Measurements from ENCODE around the gene PGAP3.

Gene PGAP3

DNA sequence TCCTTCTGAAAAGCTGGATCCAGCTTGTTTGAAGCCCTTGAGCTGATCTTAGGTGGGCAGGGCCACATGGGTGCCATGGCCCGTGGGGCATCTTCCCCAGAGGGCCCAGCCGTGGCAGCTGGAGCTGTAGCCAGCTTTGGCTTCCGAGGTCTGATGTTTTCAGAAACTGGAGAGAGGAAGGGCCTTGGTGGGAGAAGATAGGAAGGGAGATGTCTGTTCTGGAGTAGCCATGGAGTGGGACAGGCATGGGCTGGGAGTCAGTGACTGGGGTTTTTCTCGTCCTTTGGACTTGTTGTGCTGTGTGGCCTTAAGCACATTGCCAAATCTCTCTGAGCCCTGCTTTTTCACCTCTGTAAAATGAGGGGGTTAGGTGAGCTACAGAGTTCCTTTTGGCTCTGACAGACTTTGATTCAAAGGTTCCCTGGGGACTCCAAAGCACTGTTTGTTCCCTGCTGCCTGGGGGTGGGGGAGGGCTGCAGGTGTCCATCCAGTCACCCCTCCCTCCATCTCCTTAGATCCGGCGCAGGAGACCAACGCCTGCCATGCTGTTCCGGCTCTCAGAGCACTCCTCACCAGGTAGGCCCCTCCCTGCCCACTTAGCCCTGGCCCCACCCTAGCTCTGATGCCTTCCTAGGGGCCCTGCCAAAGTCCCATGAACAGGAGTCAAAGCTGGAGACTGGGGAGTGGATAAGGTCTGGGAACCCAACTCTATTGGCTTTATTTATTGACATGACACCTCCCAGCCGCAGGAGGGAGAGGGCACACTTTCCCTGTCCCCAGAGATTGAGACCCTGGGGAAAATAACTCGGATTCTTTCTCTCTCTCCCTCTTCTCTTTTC, 59.0 kb downstream of the PGAP3 start:
- DNase-seq (ENCODE audit: extremely low read depth, low read depth) = no peak

GRCh38 chr17:39627712-39628516, 59.9 kb downstream of the PGAP3 start:
- DNase-seq (ENCODE audit: extremely low read depth, low read depth) = no peak
- TF ChIP-seq, protein P1, sequence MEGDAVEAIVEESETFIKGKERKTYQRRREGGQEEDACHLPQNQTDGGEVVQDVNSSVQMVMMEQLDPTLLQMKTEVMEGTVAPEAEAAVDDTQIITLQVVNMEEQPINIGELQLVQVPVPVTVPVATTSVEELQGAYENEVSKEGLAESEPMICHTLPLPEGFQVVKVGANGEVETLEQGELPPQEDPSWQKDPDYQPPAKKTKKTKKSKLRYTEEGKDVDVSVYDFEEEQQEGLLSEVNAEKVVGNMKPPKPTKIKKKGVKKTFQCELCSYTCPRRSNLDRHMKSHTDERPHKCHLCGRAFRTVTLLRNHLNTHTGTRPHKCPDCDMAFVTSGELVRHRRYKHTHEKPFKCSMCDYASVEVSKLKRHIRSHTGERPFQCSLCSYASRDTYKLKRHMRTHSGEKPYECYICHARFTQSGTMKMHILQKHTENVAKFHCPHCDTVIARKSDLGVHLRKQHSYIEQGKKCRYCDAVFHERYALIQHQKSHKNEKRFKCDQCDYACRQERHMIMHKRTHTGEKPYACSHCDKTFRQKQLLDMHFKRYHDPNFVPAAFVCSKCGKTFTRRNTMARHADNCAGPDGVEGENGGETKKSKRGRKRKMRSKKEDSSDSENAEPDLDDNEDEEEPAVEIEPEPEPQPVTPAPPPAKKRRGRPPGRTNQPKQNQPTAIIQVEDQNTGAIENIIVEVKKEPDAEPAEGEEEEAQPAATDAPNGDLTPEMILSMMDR (IDR thresholded peaks at IDR 0.05; ENCODE audit: low read depth, low read length) = no peak

More for the DNA sequence above, 59.0 kb downstream of the PGAP3 start:
- TF ChIP-seq, protein P1 (IDR thresholded peaks at IDR 0.05; ENCODE audit: low read depth, low read length) = no peak

DNA sequence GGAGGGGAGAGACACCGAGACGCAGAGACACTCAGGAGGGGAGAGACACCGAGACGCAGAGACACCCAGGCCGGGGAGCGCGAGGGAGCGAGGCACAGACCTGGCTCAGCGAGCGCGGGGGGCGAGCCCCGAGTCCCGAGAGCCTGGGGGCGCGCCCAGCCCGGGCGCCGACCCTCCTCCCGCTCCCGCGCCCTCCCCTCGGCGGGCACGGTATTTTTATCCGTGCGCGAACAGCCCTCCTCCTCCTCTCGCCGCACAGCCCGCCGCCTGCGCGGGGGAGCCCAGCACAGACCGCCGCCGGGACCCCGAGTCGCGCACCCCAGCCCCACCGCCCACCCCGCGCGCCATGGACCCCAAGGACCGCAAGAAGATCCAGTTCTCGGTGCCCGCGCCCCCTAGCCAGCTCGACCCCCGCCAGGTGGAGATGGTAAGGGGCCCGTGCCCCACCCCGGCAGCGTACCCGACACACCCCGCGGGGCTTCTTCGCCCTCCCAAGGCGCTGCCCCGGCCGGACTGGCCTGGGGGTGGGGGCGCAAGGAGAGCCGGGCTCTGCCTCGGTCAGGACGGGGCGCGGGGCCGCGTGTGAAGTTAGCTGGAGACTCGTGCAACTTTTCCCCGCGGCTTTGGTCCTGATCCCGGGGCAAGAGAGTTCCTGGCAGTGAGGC, 60.7 kb downstream of the PGAP3 start:
- TF ChIP-seq, protein P1 (IDR thresholded peaks at IDR 0.05; ENCODE audit: low read depth, low read length) = no peak
- DNase-seq (ENCODE audit: extremely low read depth, low read depth) = no peak

- TF ChIP-seq, protein P1 (IDR thresholded peaks at IDR 0.05; ENCODE audit: low read depth, low read length) = no peak
- no peak for DNase-seq (ENCODE audit: extremely low read depth, low read depth)
Measured at GRCh38 chr17:39626171-39627046, 61.4 kb downstream of the PGAP3 start, which contains the start of gene PPP1R1B. Gene PPP1R1B (plus strand): TSS chr17:39626952. CDS start chr17:39627393, 441 bp downstream.

DNA sequence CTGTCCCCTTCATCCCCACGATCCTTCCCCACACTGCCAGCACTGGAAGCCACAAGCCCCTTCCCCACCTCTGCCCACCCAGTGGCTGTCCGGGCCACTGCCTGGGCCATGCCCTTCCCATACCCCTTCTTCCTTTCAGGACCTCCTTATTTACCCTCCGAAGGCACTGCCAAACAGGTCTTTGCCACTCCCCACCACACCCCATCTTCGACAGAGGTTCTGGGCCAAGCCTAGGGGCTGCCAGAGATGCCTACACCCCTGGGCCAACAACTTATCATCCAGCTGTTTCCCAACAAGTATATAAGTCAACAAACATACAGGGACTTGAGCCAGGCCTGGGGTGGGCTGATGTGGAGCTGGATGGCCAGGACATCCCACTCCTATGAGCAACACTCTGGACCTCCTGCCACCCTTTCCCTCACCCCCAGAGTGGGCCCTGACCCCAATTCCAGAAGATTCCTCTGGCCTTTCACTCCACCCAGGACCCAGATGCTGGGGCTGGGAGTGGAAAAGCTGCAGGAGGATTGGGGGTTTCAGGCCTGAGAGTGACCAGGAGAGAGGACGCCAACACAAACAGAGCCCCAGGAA, 62.6 kb downstream of the PGAP3 start:
- TF ChIP-seq, protein P1 (IDR thresholded peaks at IDR 0.05; ENCODE audit: low read depth, low read length) = no peak
- no peak for DNase-seq (ENCODE audit: extremely low read depth, low read depth)

DNA sequence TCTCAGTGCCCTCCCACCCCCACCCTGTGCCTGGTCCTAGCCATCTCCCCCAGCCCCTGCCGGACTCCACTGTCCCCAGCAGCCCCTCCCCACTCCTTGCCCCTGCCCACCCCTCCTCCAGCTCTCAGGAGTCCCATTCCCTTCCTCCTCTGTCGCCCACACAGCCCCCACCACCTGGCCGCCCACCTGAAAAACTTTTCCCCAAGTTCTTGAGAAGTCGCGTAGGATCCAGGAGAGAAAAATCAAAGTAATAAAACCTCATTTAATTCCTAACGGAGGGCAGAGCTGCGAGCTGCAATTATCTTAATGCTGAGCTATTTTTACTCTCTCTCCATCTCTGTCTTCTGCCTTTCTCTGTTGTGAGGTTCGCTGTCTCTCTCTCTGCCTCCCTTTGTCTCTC, 63.5 kb downstream of the PGAP3 start:
- DNase-seq (ENCODE audit: extremely low read depth, low read depth) = no peak
- TF ChIP-seq, protein P1 (IDR thresholded peaks at IDR 0.05; ENCODE audit: low read depth, low read length) = no peak
